Natural killer cell (primary cell): ENCODE results near the gene PTPRN2. TPM values are rescaled to one million over a fixed set of nuclear protein-coding genes. Genes with fewer than 3 reads are reported as not detected.

Experiments
- ATAC-seq, 3 donors: fragments of 150-1000 bp in 2 of 3; fragments of 200-7000 bp in 1 of 3; cut with Tn5 transposase; 1 replicate in 1 of 3; 2 replicates in 2 of 3; pipeline ENCODE4 v1.10.0; 2021; ENCODE audit warnings: mild to moderate bottlenecking in 2 of 3, moderate library complexity in 2 of 3
- DNase-seq, 2 donors: peaks; one replicate each; pipeline versions ENCODE4 v3.0.0 to v3.0.0-alpha.2; 2013 to 2021; ENCODE audit warnings: mixed read lengths in 1 of 2
- H3K27ac ChIP-seq: one replicate; pipeline ENCODE4 v1.5.1; 2013; ENCODE audit warnings: mild to moderate bottlenecking, low read length
- H3K27me3 ChIP-seq: one replicate; pipeline ENCODE4 v1.6.1; 2013; ENCODE audit warnings: low read length; ENCODE audit not compliant: control insufficient read depth, insufficient read depth
- H3K36me3 ChIP-seq: one replicate; pipeline ENCODE4 v1.6.1; 2013; ENCODE audit warnings: low read length; ENCODE audit not compliant: control insufficient read depth, insufficient read depth
- H3K4me1 ChIP-seq: one replicate; pipeline ENCODE4 v1.6.1; 2013; ENCODE audit warnings: low read length; ENCODE audit not compliant: control insufficient read depth, insufficient read depth
- H3K4me3 ChIP-seq: one replicate; pipeline ENCODE4 v1.5.1; 2013; ENCODE audit warnings: low read length
- H3K9me3 ChIP-seq: one replicate; pipeline ENCODE4 v1.6.1; 2013; ENCODE audit warnings: low read length; ENCODE audit not compliant: control insufficient read depth, insufficient read depth
- H3K27ac Mint-ChIP-seq, 2 donors: one replicate each; pipeline ENCODE4 v1.8.0; 2022; ENCODE audit warnings: mild to moderate bottlenecking in 2 of 2, mixed read lengths in 2 of 2, moderate library complexity in 1 of 2
- H3K27me3 Mint-ChIP-seq, 2 donors: one replicate each; pipeline ENCODE4 v1.8.0; 2022; ENCODE audit warnings: low read depth in 2 of 2, mixed read lengths in 2 of 2
- H3K36me3 Mint-ChIP-seq: one replicate; pipeline ENCODE4 v1.8.0; 2022; ENCODE audit warnings: mixed read lengths
- H3K4me1 Mint-ChIP-seq, 2 donors: one replicate each; pipeline ENCODE4 v1.8.0; 2022; ENCODE audit warnings: mixed read lengths in 2 of 2
- H3K4me3 Mint-ChIP-seq: one replicate; pipeline ENCODE4 v1.8.0; 2022; ENCODE audit warnings: mild to moderate bottlenecking, moderate library complexity, mixed read lengths
- H3K9me3 Mint-ChIP-seq, 2 donors: one replicate each; pipeline ENCODE4 v1.8.0; 2022; ENCODE audit warnings: mixed read lengths in 2 of 2
- CTCF ChIP-seq: fragments of 200-600 bp; IDR thresholded peaks from one replicate; pipeline ENCODE4 v1.8.0; 2022; ENCODE audit warnings: antibody characterized with exemption
- WGBS: methylation state at CpG from one replicate; pipeline ENCODE4 v1.1.7; 2013; ENCODE audit warnings: missing lambda C conversion rate; ENCODE audit not compliant: insufficient coverage; 5-methylcytosine and 5-hydroxymethylcytosine counted together
- intact Hi-C: fragments of 100-400 bp; cut with micrococcal nuclease; formaldehyde crosslinking; loops from one replicate; pipeline ENCODE4 v1.14.2; 2022
- total RNA-seq, 4 donors: library from RNA; stranded (reverse); fragments of 120-200 nt in 1 of 4; gene quantifications; one replicate each; pipeline versions ENCODE4 v1.2.3 to v1.2.4, GENCODE V29; 2013 to 2022

The PTPRN2 gene
- total RNA-seq, 3 donors from 2014 or later (not counting 1 experiment from before 2014, with no cell fraction given): 1.3 to 2.5 (median 1.9) TPM

GRCh38 chr7:157845203-157845835 lies 742.3 kb downstream of the PTPRN2 start:
- Mint-ChIP-seq H3K27me3 (peaks cover 0 to 3% of the 10 kb centered on the region in 2 donors), H3K9me3 (no peaks in the 10 kb centered on the region), H3K27ac (no peak overlapping the region), H3K4me1 (no peaks in the 10 kb centered on the region), H3K4me3 (no peak overlapping the region), H3K36me3 (no peaks in the 10 kb centered on the region)
- no peak for DNase-seq
- Histone ChIP-seq H3K36me3 (no peaks in the 10 kb centered on the region), H3K27me3 (no peaks in the 10 kb centered on the region), H3K4me1 (no peaks in the 10 kb centered on the region), H3K27ac (no peak overlapping the region), H3K4me3 (no peak overlapping the region), H3K9me3 (no peaks in the 10 kb centered on the region)
- no peak for ATAC-seq
- 94% methylated on average over 20 of the region's 21 CpGs for WGBS
- intact Hi-C loops: no loop called here
- no peak for TF ChIP-seq CTCF

- Histone ChIP-seq H3K4me1 (no peaks in the 10 kb centered on the region), H3K9me3 (no peaks in the 10 kb centered on the region), H3K27me3 (no peaks in the 10 kb centered on the region), H3K27ac (no peak overlapping the region), H3K4me3 (no peak overlapping the region), H3K36me3 (no peaks in the 10 kb centered on the region)
- TF ChIP-seq CTCF: no peak
- Mint-ChIP-seq H3K9me3 (no peaks in the 10 kb centered on the region), H3K4me3 (no peak overlapping the region), H3K27me3 (peaks cover 0 to 3% of the 10 kb centered on the region in 2 donors), H3K4me1 (no peaks in the 10 kb centered on the region), H3K27ac (no peak overlapping the region), H3K36me3 (no peaks in the 10 kb centered on the region)
- intact Hi-C loops: no loop called here
- WGBS: 94% methylated on average over 16 of the region's 17 CpGs
- ATAC-seq (no peak), DNase-seq (no peak)
Observed at GRCh38 chr7:157844611-157845010, 743.0 kb downstream of the PTPRN2 start.

GRCh38 chr7:157844141-157844540 lies 743.5 kb downstream of the PTPRN2 start:
- Histone ChIP-seq H3K27me3 (no peaks in the 10 kb centered on the region), H3K9me3 (no peaks in the 10 kb centered on the region), H3K4me1 (no peaks in the 10 kb centered on the region), H3K36me3 (no peaks in the 10 kb centered on the region), H3K4me3 (no peak overlapping the region), H3K27ac (no peak overlapping the region)
- peaks cover 0 to 3% of the 10 kb centered on the region in 2 donors for H3K27me3 Mint-ChIP-seq
- no peaks in the 10 kb centered on the region for H3K4me1 Mint-ChIP-seq
- WGBS: 86% methylated on average over 9 of the region's 9 CpGs
- H3K4me3 Mint-ChIP-seq: no peak overlapping the region
- no peak for TF ChIP-seq CTCF
- DNase-seq: no peak
- no peak for ATAC-seq
- no peaks in the 10 kb centered on the region for H3K36me3 Mint-ChIP-seq
- intact Hi-C loops: no loop called here
- H3K27ac Mint-ChIP-seq: no peak overlapping the region
- H3K9me3 Mint-ChIP-seq: no peaks in the 10 kb centered on the region
